Neuronal stem cell (in vitro differentiated cells): ENCODE measurements around the gene PCDHGA10.
A peak's percentile ranks its signal among the peaks of the same experiment; 100 is the strongest.
"Not testable (repeated sequence)": the region's sequence is repeated elsewhere in the genome, so short reads cannot be mapped to it uniquely, and the experiment has no call there.

Source experiments
- DNase-seq: peaks from one replicate; pipeline ENCODE4 v3.0.0-alpha.2; 2013; ENCODE audit warnings: low spot score
- H2AFZ ChIP-seq: one replicate; pipeline ENCODE4 v1.6.1; 2013; ENCODE audit warnings: mild to moderate bottlenecking, low read length, inconsistent platforms
- H2AK5ac ChIP-seq: 2 replicates; pipeline ENCODE4 v1.6.1; 2013; ENCODE audit warnings: low read depth, mild to moderate bottlenecking, inconsistent platforms, low read length, moderate library complexity, mixed read lengths
- H2BK120ac ChIP-seq: 2 replicates; pipeline ENCODE4 v1.6.1; 2013; ENCODE audit warnings: low read depth, mild to moderate bottlenecking, inconsistent platforms, low read length, moderate library complexity, mixed read lengths
- H2BK12ac ChIP-seq: one replicate; pipeline ENCODE4 v1.6.1; 2013; ENCODE audit warnings: low read length, inconsistent platforms
- H2BK15ac ChIP-seq: 2 replicates; pipeline ENCODE4 v1.6.1; 2013; ENCODE audit warnings: mild to moderate bottlenecking, low read length, inconsistent platforms, mixed read lengths
- H2BK5ac ChIP-seq: one replicate; pipeline ENCODE4 v1.6.1; 2013; ENCODE audit warnings: inconsistent platforms, mild to moderate bottlenecking, low read length, moderate library complexity
- H3K14ac ChIP-seq: one replicate; pipeline ENCODE4 v1.6.1; 2013; ENCODE audit warnings: low read length, inconsistent platforms
- H3K18ac ChIP-seq: 2 replicates; pipeline ENCODE4 v1.6.1; 2013; ENCODE audit warnings: low read length, inconsistent platforms
- H3K23ac ChIP-seq: 2 replicates; pipeline ENCODE4 v1.6.1; 2013; ENCODE audit warnings: low read depth, mild to moderate bottlenecking, mixed read lengths, low read length, inconsistent platforms; ENCODE audit not compliant: poor library complexity
- H3K27ac ChIP-seq: replicated peaks from 3 replicates; pipeline ENCODE4 v1.5.1; 2013; ENCODE audit warnings: low read length, inconsistent platforms
- H3K27me3 ChIP-seq, 3 experiments: 2 replicates each; pipeline ENCODE4 v1.6.1; 2013; ENCODE audit warnings: low read length in 3 of 3, mild to moderate bottlenecking in 2 of 3, inconsistent platforms in 1 of 3, low read depth in 1 of 3, mixed read lengths in 1 of 3, moderate library complexity in 1 of 3; ENCODE audit not compliant: control insufficient read depth in 3 of 3, insufficient read depth in 3 of 3
- H3K36me3 ChIP-seq, 2 donors: replicated peaks in 1 of 2; 2 replicates each; pipeline ENCODE4 v1.6.1; 2013; ENCODE audit warnings: low read length in 2 of 2; ENCODE audit not compliant: control insufficient read depth in 2 of 2, insufficient read depth in 2 of 2
- H3K4ac ChIP-seq: 2 replicates; pipeline ENCODE4 v1.6.1; 2013; ENCODE audit warnings: inconsistent platforms, mild to moderate bottlenecking, low read length, moderate library complexity
- H3K4me1 ChIP-seq, 2 donors: 1 replicate in 1 of 2; 2 replicates in 1 of 2; pipeline ENCODE4 v1.6.1; 2013; ENCODE audit warnings: low read length in 2 of 2, low read depth in 1 of 2; ENCODE audit not compliant: control insufficient read depth in 2 of 2, insufficient read depth in 1 of 2
- H3K4me2 ChIP-seq: one replicate; pipeline ENCODE4 v1.6.1; 2013; ENCODE audit warnings: mild to moderate bottlenecking, low read length, inconsistent platforms; ENCODE audit not compliant: insufficient read depth, poor library complexity, severe bottlenecking
- H3K4me3 ChIP-seq, 2 donors: 2 replicates each; pipeline ENCODE4 v1.5.1; 2013; ENCODE audit warnings: low read length in 2 of 2, mild to moderate bottlenecking in 2 of 2, inconsistent platforms in 1 of 2, moderate library complexity in 1 of 2
- H3K79me1 ChIP-seq: one replicate; pipeline ENCODE4 v1.6.1; 2013; ENCODE audit warnings: low read depth, mild to moderate bottlenecking, inconsistent platforms, low read length, moderate library complexity
- H3K9ac ChIP-seq: one replicate; pipeline ENCODE4 v1.6.1; 2013; ENCODE audit warnings: mild to moderate bottlenecking, low read depth, low read length, inconsistent platforms; ENCODE audit not compliant: poor library complexity
- H3K9me3 ChIP-seq, 2 donors: replicated peaks in 1 of 2; 2 replicates each; pipeline versions ENCODE3 to v1.6.1; 2013; ENCODE audit warnings: low read length in 2 of 2, mild to moderate bottlenecking in 2 of 2, inconsistent platforms in 1 of 2, low read depth in 1 of 2, mixed read lengths in 1 of 2, moderate library complexity in 1 of 2; ENCODE audit not compliant: control insufficient read depth in 2 of 2, insufficient read depth in 1 of 2
- H4K8ac ChIP-seq: one replicate; pipeline ENCODE4 v1.6.1; 2013; ENCODE audit warnings: low read depth, mild to moderate bottlenecking, inconsistent platforms, low read length, moderate library complexity
- H4K91ac ChIP-seq: one replicate; pipeline ENCODE4 v1.6.1; 2013; ENCODE audit warnings: low read length, low read depth, mild to moderate bottlenecking, inconsistent platforms; ENCODE audit not compliant: poor library complexity
- WGBS, 2 donors: extraction: QIAGEN DNeasy Blood & Tissue Kit; methylation state at CpG; one replicate each; pipeline ENCODE4 v1.1.7; 2013; ENCODE audit warnings: missing lambda C conversion rate in 2 of 2, mixed read lengths in 1 of 2; ENCODE audit not compliant: insufficient read length in 2 of 2, insufficient replicate concordance in 1 of 2; ENCODE audit errors: extremely low coverage in 2 of 2; 5-methylcytosine and 5-hydroxymethylcytosine counted together

Gene PCDHGA10

DNA sequence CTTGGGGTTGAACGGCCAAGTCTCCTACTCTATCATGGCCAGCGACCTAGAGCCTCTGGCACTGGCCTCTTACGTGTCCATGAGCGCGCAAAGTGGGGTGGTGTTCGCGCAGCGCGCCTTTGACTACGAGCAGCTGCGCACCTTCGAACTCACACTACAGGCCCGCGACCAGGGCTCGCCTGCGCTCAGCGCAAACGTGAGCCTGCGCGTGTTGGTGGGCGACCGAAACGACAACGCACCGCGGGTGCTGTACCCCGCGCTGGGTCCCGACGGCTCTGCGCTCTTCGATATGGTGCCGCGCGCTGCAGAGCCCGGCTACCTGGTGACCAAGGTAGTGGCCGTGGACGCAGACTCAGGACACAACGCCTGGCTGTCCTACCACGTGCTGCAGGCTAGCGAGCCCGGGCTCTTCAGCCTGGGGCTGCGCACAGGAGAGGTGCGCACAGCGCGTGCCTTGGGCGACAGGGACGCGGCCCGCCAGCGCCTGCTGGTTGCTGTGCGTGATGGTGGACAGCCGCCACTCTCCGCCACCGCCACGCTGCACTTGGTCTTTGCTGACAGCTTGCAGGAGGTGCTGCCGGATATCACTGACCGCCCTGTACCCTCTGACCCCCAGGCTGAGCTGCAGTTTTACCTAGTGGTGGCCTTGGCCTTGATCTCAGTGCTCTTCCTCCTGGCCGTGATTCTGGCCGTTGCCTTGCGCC, 13.1 kb upstream of the PCDHGA10 start:
- Histone ChIP-seq H3K4me2 (no peak overlapping the region), H2BK15ac (no peak overlapping the region), H2AFZ (no peak overlapping the region), H4K91ac (peak overlapping the region; percentile 64), H2BK5ac (no peak overlapping the region), H3K4me1 (no peaks in the 10 kb centered on the region), H3K36me3 (no peaks in the 10 kb centered on the region), H3K27me3 (no peaks in the 10 kb centered on the region), H3K79me1 (peaks cover under 1% of the 10 kb centered on the region), H3K4ac (no peak overlapping the region), H3K27ac (no peak overlapping the region), H3K9ac (peak overlapping the region; percentile 44), H3K23ac (peak overlapping the region; percentile 31), H2BK120ac (peak overlapping the region; percentile 41), H2BK12ac (no peak overlapping the region), H4K8ac (no peak overlapping the region), H3K18ac (no peak overlapping the region), H3K9me3 (peaks cover 29 to 74% of the 10 kb centered on the region in 2 donors), H3K4me3 (peak overlapping the region in 1 of 2 donors; percentile 19), H2AK5ac (peak overlapping the region; percentile 84), H3K14ac (no peak overlapping the region)
- DNase-seq, result no peak
- WGBS, 2 donors, result no CpG with 5 or more reads among the region's 61 CpGs

DNA sequence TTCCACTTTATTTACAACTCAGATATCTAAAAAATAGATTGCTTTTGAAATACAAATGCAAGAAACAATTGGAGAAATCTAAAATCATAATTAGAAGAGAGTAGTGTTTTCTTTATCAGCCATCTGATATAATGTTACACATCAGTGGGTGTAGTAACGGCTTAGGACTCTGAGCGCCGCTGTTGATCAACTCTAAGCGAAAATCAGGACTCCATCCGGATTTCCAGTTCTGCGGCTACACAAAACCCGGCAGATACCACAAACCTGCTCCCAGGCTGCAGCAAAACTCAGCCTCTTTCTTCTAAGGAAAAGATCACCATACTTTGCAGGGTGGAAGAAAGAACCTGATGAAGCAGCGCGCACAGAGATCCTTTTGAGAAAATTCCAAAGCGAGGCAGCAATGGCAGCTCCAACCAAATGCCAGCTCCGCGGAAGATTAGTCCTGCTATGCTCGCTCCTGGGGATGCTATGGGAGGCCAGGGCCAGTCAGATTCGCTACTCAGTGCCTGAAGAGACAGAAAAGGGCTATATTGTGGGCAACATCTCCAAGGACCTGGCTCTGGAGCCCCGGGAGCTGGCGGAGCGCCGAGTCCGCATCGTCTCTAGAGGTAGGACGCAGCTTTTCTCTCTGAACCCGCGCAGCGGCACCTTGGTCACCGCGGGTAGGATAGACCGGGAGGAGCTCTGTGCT, 10.1 kb upstream of the PCDHGA10 start, which contains the start of gene PCDHGA9:
TSS of gene PCDHGA9 (plus strand) at position 226 of the 691 bp plus-strand sequence. CDS start at position 401, 175 bp downstream.
- H2BK120ac ChIP-seq, result no peak within 1 kb of the TSS
- no peak within 1 kb of the TSS for H3K9ac ChIP-seq
- H3K4me2 ChIP-seq, result no peak within 1 kb of the TSS
- H2BK12ac ChIP-seq, result no peak within 1 kb of the TSS
- H3K36me3 ChIP-seq, result no peaks in the 10 kb centered on the region
- H2BK15ac ChIP-seq, result no peak within 1 kb of the TSS
- no peak within 1 kb of the TSS for H3K4ac ChIP-seq
- H3K4me1 ChIP-seq, result no peaks in the 10 kb centered on the region
- WGBS, 2 donors, result no CpG with 5 or more reads among the region's 27 CpGs
- H3K14ac ChIP-seq, result no peak within 1 kb of the TSS
- no peaks in the 10 kb centered on the region for H3K27me3 ChIP-seq
- H4K91ac ChIP-seq, result no peak within 1 kb of the TSS
- DNase-seq, result no peak
- no peak within 1 kb of the TSS for H2BK5ac ChIP-seq
- no peak within 1 kb of the TSS for H4K8ac ChIP-seq
- H3K9me3 ChIP-seq, result peaks cover 33 to 81% of the 10 kb centered on the region in 2 donors
- H2AK5ac ChIP-seq, result no peak within 1 kb of the TSS
- no peak within 1 kb of the TSS for H3K27ac ChIP-seq
- H3K79me1 ChIP-seq, result no peaks in the 10 kb centered on the region
- no peak within 1 kb of the TSS for H3K4me3 ChIP-seq
- no peak within 1 kb of the TSS for H3K18ac ChIP-seq
- H2AFZ ChIP-seq, result peak within 1 kb of the TSS; percentile 47
- H3K23ac ChIP-seq, result no peak within 1 kb of the TSS

DNA sequence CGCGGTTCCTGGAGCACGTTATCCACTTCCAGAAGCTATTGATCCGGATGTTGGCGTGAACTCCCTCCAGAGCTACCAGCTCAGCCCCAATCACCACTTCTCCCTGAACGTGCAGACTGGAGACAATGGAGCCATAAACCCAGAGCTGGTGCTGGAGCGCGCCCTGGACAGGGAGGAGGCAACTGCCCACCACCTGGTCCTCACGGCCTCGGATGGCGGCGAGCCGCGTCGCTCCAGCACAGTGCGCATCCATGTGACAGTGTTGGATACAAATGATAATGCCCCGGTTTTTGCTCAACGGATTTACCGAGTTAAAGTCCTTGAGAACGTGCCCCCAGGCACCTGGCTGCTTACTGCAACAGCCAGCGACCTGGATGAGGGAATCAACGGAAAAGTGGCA, 9.4 kb upstream of the PCDHGA10 start:
- no peak overlapping the region for H3K23ac ChIP-seq
- no peak overlapping the region for H2BK5ac ChIP-seq
- no peak overlapping the region for H2BK12ac ChIP-seq
- no peak overlapping the region for H2AK5ac ChIP-seq
- no peak overlapping the region for H3K18ac ChIP-seq
- no peaks in the 10 kb centered on the region for H3K79me1 ChIP-seq
- no peak overlapping the region for H2BK15ac ChIP-seq
- no peak for DNase-seq
- H4K8ac ChIP-seq, result no peak overlapping the region
- H3K4me3 ChIP-seq, result no peak overlapping the region
- no peak overlapping the region for H2AFZ ChIP-seq
- H3K4me1 ChIP-seq, result no peaks in the 10 kb centered on the region
- H3K9ac ChIP-seq, result no peak overlapping the region
- WGBS, 2 donors, result no CpG with 5 or more reads among the region's 22 CpGs
- H3K27me3 ChIP-seq, result no peaks in the 10 kb centered on the region
- no peaks in the 10 kb centered on the region for H3K36me3 ChIP-seq
- H2BK120ac ChIP-seq, result no peak overlapping the region
- H3K4ac ChIP-seq, result no peak overlapping the region
- no peak overlapping the region for H3K27ac ChIP-seq
- H3K9me3 ChIP-seq, result peaks cover 33 to 84% of the 10 kb centered on the region in 2 donors
- no peak overlapping the region for H3K14ac ChIP-seq
- no peak overlapping the region for H4K91ac ChIP-seq
- H3K4me2 ChIP-seq, result no peak overlapping the region

DNA sequence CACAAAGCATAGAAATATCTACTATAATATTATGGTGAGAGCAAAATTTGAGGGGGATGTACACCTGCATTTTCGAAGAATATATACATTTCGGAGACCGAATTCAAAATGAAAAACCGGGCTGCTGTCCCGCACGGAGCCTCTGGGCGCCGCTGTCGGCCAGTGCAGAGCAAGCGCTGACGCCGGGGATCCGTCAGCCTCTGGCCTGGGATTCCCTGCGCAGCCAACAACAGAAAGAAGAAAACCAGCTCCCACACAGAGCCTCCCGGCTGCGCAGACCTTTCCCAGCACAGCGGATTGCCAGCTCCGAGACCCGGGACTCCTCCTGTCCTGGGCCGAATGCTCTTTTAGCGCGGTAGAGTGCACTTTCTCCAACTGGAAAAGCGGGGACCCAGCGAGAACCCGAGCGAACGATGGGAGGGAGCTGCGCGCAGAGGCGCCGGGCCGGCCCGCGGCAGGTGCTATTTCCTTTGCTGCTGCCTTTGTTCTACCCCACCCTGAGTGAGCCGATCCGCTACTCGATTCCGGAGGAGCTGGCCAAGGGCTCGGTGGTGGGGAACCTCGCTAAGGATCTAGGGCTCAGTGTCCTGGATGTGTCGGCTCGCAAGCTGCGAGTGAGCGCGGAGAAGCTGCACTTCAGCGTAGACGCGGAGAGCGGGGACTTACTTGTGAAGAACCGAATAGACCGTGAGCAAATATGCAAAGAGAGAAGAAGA, 4.8 kb upstream of the PCDHGA10 start, which contains the start of gene PCDHGB6:
TSS of gene PCDHGB6 (plus strand) at position 232 of the 716 bp plus-strand sequence. CDS start at position 414, 182 bp downstream.
- H3K23ac ChIP-seq, H3K4me1 ChIP-seq, H4K91ac ChIP-seq, H3K79me1 ChIP-seq, H2AK5ac ChIP-seq, H3K14ac ChIP-seq, H4K8ac ChIP-seq, H2BK12ac ChIP-seq, H3K4ac ChIP-seq, H2BK15ac ChIP-seq, H2BK5ac ChIP-seq, H3K9ac ChIP-seq, H2BK120ac ChIP-seq, H3K27me3 ChIP-seq: not testable (repeated sequence)
- Histone ChIP-seq H3K4me3 (peak within 1 kb of the TSS; percentile 48 to 83), H2AFZ (peak within 1 kb of the TSS; percentile 70), H3K18ac (peak within 1 kb of the TSS; percentile 6), H3K4me2 (peak within 1 kb of the TSS; percentile 56), H3K27ac (peak within 1 kb of the TSS; percentile 62), H3K9me3 (peaks cover 42 to 93% of the 10 kb centered on the region in 2 donors), H3K36me3 (peaks cover 6 to 18% of the 10 kb centered on the region in 2 donors)
- DNase-seq, result peak; percentile 66
- no CpG with 5 or more reads among the region's 51 CpGs for WGBS, 2 donors
